K562 (cell line): ENCODE data around the gene DNAI1. TPM values are rescaled to one million over a fixed set of nuclear protein-coding genes. Genes with fewer than 3 reads are reported as not detected.

ENCODE experiments used
- ARID1B ChIP-seq: fragments of 450-650 bp; IDR thresholded peaks from 2 replicates; pipeline ENCODE4 v1.6.1; 2016; ENCODE audit warnings: antibody characterized with exemption, mild to moderate bottlenecking, inconsistent platforms
- ERF ChIP-seq: fragments of 450-650 bp; formaldehyde crosslinking; IDR thresholded peaks from 2 replicates; pipeline ENCODE4 v1.4.0; 2020; ENCODE audit warnings: mild to moderate bottlenecking, mixed read lengths
- ETS1 ChIP-seq: conservative IDR thresholded peaks from 2 replicates; pipeline ENCODE4 v1.6.1; 2011; ENCODE audit warnings: low read depth, mild to moderate bottlenecking, low read length; ENCODE audit not compliant: control insufficient read depth
- ETS2 ChIP-seq: IDR thresholded peaks from 2 replicates; pipeline ENCODE4 v1.6.1; 2016; ENCODE audit warnings: borderline replicate concordance, missing genetic modification characterization, mild to moderate bottlenecking, moderate library complexity, missing compliant biosample characterization; ENCODE audit not compliant: poor library complexity, severe bottlenecking
- GTF2F1 ChIP-seq: IDR thresholded peaks from 2 replicates; pipeline ENCODE4 v1.6.1; 2011; ENCODE audit warnings: low read depth, low read length, improper control_type of control experiment
- HEY1 ChIP-seq: fragments of 250-450 bp; sonication (Bioruptor Pico); IDR thresholded peaks from 2 replicates; pipeline ENCODE4 v1.5.0; 2020; ENCODE audit warnings: mild to moderate bottlenecking, moderate library complexity, borderline replicate concordance
- JUND ChIP-seq, 2 experiments: IDR thresholded peaks; 2 replicates in 1 of 2; 3 replicates in 1 of 2; pipeline ENCODE4 v1.6.1; 2011; ENCODE audit warnings: borderline replicate concordance in 2 of 2, low read depth in 2 of 2, low read length in 2 of 2, improper control_type of control experiment in 1 of 2, missing biosample characterization in 1 of 2, missing genetic modification characterization in 1 of 2, missing genetic modification reagents in 1 of 2
- KLF10 ChIP-seq: fragments of 250-450 bp; sonication (Bioruptor Pico); IDR thresholded peaks from 2 replicates; pipeline ENCODE4 v1.6.1; 2021; ENCODE audit warnings: matching md5 sums
- MAX ChIP-seq: sonication (generic); formaldehyde crosslinking; IDR thresholded peaks from 2 replicates; pipeline ENCODE4 v1.9.0; 2022; ENCODE audit warnings: mild to moderate bottlenecking, missing genetic modification reagents
- MBD2 ChIP-seq: sonication (generic); IDR thresholded peaks from 2 replicates; pipeline ENCODE4 v1.6.1; 2016; ENCODE audit warnings: low read depth, borderline replicate concordance
- MEF2D ChIP-seq: conservative IDR thresholded peaks from 2 replicates; pipeline ENCODE4 v1.6.1; 2016; ENCODE audit warnings: low read depth, missing genetic modification characterization, missing compliant biosample characterization
- RFX5 ChIP-seq: IDR thresholded peaks from 2 replicates; pipeline ENCODE4 v1.6.1; 2011; ENCODE audit warnings: low read depth, mild to moderate bottlenecking, improper control_type of control experiment, low read length
- SAP30 ChIP-seq: fragments of 200-600 bp; sonication (generic); IDR thresholded peaks from 2 replicates; pipeline ENCODE4 v1.6.1; 2012; ENCODE audit warnings: borderline replicate concordance, low read depth, mild to moderate bottlenecking, moderate library complexity, low read length, control low read depth, inconsistent platforms; ENCODE audit not compliant: insufficient read depth, poor library complexity, severe bottlenecking
- SMAD4 ChIP-seq: fragments of 250-450 bp; sonication (Bioruptor Pico); conservative IDR thresholded peaks from 2 replicates; pipeline ENCODE4 v1.8.0; 2021; ENCODE audit warnings: inconsistent platforms, mild to moderate bottlenecking, moderate library complexity
- STAG1 ChIP-seq: sonication (generic); formaldehyde crosslinking; IDR thresholded peaks from 2 replicates; pipeline ENCODE4 v1.5.0; 2020; ENCODE audit warnings: missing genetic modification reagents, borderline replicate concordance
- TGIF2 ChIP-seq: sonication (generic); formaldehyde crosslinking; IDR thresholded peaks from 2 replicates; pipeline ENCODE4 v1.8.1; 2022; ENCODE audit warnings: mild to moderate bottlenecking, missing genetic modification reagents, moderate library complexity
- THRB ChIP-seq: fragments of 450-650 bp; formaldehyde crosslinking; conservative IDR thresholded peaks from 2 replicates; pipeline ENCODE4 v1.4.0; 2022; ENCODE audit warnings: mild to moderate bottlenecking, missing genetic modification characterization
- ZNF146 ChIP-seq: IDR thresholded peaks from one replicate; pipeline ENCODE4 v1.6.1; 2018; ENCODE audit warnings: missing compliant biosample characterization; ENCODE audit not compliant: unreplicated experiment
- ZNF239 ChIP-seq: fragments of 250-450 bp; sonication (Bioruptor Pico); IDR thresholded peaks from 2 replicates; pipeline ENCODE4 v1.4.0; 2020; ENCODE audit warnings: mild to moderate bottlenecking
- ZNF830 ChIP-seq: fragments of 250-450 bp; sonication (Bioruptor Pico); IDR thresholded peaks from 2 replicates; pipeline ENCODE4 v1.5.0; 2021; ENCODE audit warnings: mild to moderate bottlenecking
- polyA plus RNA-seq, 8 experiments: library from polyadenylated mRNA; depleted of rRNA in 4 of 8; stranded (reverse) in 5 of 8; unstranded in 3 of 8; fragments of >200 nt; fragmentation: Nextera tagmentation in 2 of 8; fragmentation: Illumina TruSeq in 1 of 8; extraction: Ambion mirVana in 2 of 8; extraction: Trizol in 1 of 8; gene quantifications; 2 replicates each; pipeline versions ENCODE4 v1.2.1 to v1.2.3, GENCODE V29; 2011 to 2014; ENCODE audit warnings: inconsistent platforms in 1 of 8, missing spikeins in 1 of 8
- total RNA-seq, 7 experiments: library from RNA; depleted of rRNA in 6 of 7; stranded (reverse); fragments of >200 nt in 6 of 7; fragmentation: Illumina TruSeq in 2 of 7; extraction: Trizol in 2 of 7; gene quantifications; 2 replicates each; pipeline versions ENCODE4 v1.2.1 to v1.2.3, GENCODE V29; 2011 to 2021; ENCODE audit warnings: low replicate concordance in 1 of 7
- TF ChIP-seq, protein P1 (sequence below): sonication (generic); formaldehyde crosslinking; IDR thresholded peaks from 2 replicates; pipeline ENCODE4 v1.8.1; 2022; ENCODE audit warnings: missing genetic modification reagents
- TF ChIP-seq, protein P2 (sequence below): IDR thresholded peaks from 2 replicates; pipeline ENCODE4 v1.6.1; 2012; ENCODE audit warnings: low read depth, low read length, improper control_type of control experiment, borderline replicate concordance

DNAI1 gene
- total and polyA plus RNA-seq, 9 of the 15 experiments (the other 6 are each of a cell fraction or from before 2014, with no cell fraction given): 0.01 to 0.17 (median 0.04) TPM; not detected in 6

- TF ChIP-seq JUND (IDR thresholded peaks at IDR 0.05; ENCODE audit: borderline replicate concordance, low read depth, low read length) (no peak), JUND (tag; IDR thresholded peaks at IDR 0.05; ENCODE audit: borderline replicate concordance, low read depth, low read length) (no peak), ZNF239 (no peak), HEY1 (CRISPR knock-in tag) (no peak), MAX (CRISPR knock-in tag) (no peak), ETS1 (no peak), MBD2 (no peak), TGIF2 (CRISPR knock-in tag) (no peak), RFX5 (no peak), MEF2D (tag) (no peak), ETS2 (tag) (no peak), STAG1 (CRISPR knock-in tag) (no peak; the same call in 1 of the 2 replicates), SMAD4 (no peak), THRB (CRISPR knock-in tag) (0 out of 2 replicates have a peak, but pooled peaks have one; percentile 9), ZNF146 (CRISPR knock-in tag) (no peak), GTF2F1 (no peak), KLF10 (CRISPR knock-in tag) (no peak), ERF (CRISPR knock-in tag) (no peak), SAP30 (no peak), ZNF830 (CRISPR knock-in tag) (no peak), ARID1B (no peak)
- TF ChIP-seq, protein P1, sequence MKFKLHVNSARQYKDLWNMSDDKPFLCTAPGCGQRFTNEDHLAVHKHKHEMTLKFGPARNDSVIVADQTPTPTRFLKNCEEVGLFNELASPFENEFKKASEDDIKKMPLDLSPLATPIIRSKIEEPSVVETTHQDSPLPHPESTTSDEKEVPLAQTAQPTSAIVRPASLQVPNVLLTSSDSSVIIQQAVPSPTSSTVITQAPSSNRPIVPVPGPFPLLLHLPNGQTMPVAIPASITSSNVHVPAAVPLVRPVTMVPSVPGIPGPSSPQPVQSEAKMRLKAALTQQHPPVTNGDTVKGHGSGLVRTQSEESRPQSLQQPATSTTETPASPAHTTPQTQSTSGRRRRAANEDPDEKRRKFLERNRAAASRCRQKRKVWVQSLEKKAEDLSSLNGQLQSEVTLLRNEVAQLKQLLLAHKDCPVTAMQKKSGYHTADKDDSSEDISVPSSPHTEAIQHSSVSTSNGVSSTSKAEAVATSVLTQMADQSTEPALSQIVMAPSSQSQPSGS (CRISPR knock-in tag): no peak
- TF ChIP-seq, protein P2, sequence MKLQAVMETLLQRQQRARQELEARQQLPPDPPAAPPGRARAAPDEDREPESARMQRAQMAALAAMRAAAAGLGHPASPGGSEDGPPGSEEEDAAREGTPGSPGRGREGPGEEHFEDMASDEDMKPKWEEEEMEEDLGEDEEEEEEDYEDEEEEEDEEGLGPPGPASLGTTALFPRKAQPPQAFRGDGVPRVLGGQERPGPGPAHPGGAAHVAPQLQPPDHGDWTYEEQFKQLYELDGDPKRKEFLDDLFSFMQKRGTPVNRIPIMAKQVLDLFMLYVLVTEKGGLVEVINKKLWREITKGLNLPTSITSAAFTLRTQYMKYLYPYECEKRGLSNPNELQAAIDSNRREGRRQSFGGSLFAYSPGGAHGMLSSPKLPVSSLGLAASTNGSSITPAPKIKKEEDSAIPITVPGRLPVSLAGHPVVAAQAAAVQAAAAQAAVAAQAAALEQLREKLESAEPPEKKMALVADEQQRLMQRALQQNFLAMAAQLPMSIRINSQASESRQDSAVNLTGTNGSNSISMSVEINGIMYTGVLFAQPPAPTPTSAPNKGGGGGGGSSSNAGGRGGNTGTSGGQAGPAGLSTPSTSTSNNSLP: no peak
These were observed 89.5 kb downstream of the DNAI1 start (continued) for GRCh38 chr9:34547960-34548611.
